GM12878 (cell line): ENCODE data around the gene LAMA2. TPM values are rescaled to one million over a fixed set of nuclear protein-coding genes. Genes with fewer than 3 reads are reported as not detected.

Experiments
- ATAC-seq: fragments of 200-7000 bp; cut with Tn5 transposase; 3 replicates; pipeline ENCODE4 v1.9.1; 2020; ENCODE audit warnings: mild to moderate bottlenecking, moderate library complexity
- BruUV-seq: library from RNA; stranded (reverse); fragments of 400-500 nt; replicated peaks from 2 replicates; lab custom pipeline; 2021; lab: Mats Ljungman, UMichigan
- CTCF ChIA-PET: fragments of 300-600 bp; sonication (Branson Sonifier 250); formaldehyde crosslinking; extraction: SDS; loops from one replicate; lab custom pipeline; 2021; ENCODE audit warnings: inconsistent platforms; lab: Yijun Ruan, JAX
- POLR2A ChIA-PET: fragments of 350-600 bp; formaldehyde crosslinking; extraction: SDS; loops from one replicate; lab custom pipeline; 2021; ENCODE audit warnings: inconsistent platforms; lab: Charles Lee
- RAD21 ChIA-PET: fragments of 300-600 bp; sonication (Branson Sonifier 250); formaldehyde crosslinking; loops from one replicate; lab custom pipeline; 2023; ENCODE audit warnings: antibody characterized with exemption; ENCODE audit not compliant: unreplicated experiment; lab: Charles Lee
- SMC1A ChIA-PET: fragments of 300-600 bp; sonication (Branson Sonifier 250); formaldehyde crosslinking; loops from one replicate; lab custom pipeline; 2023; ENCODE audit not compliant: unreplicated experiment, uncharacterized antibody; lab: Charles Lee
- DNase-seq: peaks from one replicate; pipeline ENCODE4 v3.0.0-alpha.2; 2011; ENCODE audit warnings: low read depth, low spot score
- FAIRE-seq: peaks from 3 replicates; lab custom pipeline; 2011; peaks lifted over from hg19 to GRCh38; lab: Jason Lieb, UNC
- H2AFZ ChIP-seq: 2 replicates; pipeline ENCODE4 v1.6.0; 2011; ENCODE audit warnings: low read depth, low read length, control low read depth; ENCODE audit not compliant: control insufficient read depth
- H3K27ac ChIP-seq: 2 replicates; pipeline ENCODE4 v1.5.1; 2011; ENCODE audit warnings: control low read depth; ENCODE audit not compliant: control insufficient read depth, insufficient read depth
- H3K27me3 ChIP-seq, 2 experiments: replicated peaks in 1 of 2; 2 replicates each; pipeline versions ENCODE4 v1.6.0 to v1.6.1; 2011; ENCODE audit warnings: low read length in 1 of 2; ENCODE audit not compliant: control insufficient read depth in 2 of 2, insufficient read depth in 2 of 2
- H3K36me3 ChIP-seq, 2 experiments: 2 replicates each; pipeline ENCODE4 v1.5.1; 2011; ENCODE audit warnings: low read length in 1 of 2; ENCODE audit not compliant: control insufficient read depth in 2 of 2, insufficient read depth in 2 of 2
- H3K4me1 ChIP-seq: 2 replicates; pipeline ENCODE4 v1.6.1; 2011; ENCODE audit warnings: mild to moderate bottlenecking, low read length, moderate library complexity, mixed read lengths; ENCODE audit not compliant: control insufficient read depth, insufficient read depth
- H3K4me2 ChIP-seq: 2 replicates; pipeline ENCODE4 v1.6.0; 2011; ENCODE audit warnings: control low read depth; ENCODE audit not compliant: control insufficient read depth, insufficient read depth
- H3K4me3 ChIP-seq: fragments of 200-600 bp; sonication (generic); 2 replicates; pipeline ENCODE4 v1.5.1; 2016
- H3K79me2 ChIP-seq: 2 replicates; pipeline ENCODE4 v1.6.0; 2011; ENCODE audit warnings: low read length; ENCODE audit not compliant: control insufficient read depth, insufficient read depth
- H3K9ac ChIP-seq: 2 replicates; pipeline ENCODE4 v1.8.0; 2011; ENCODE audit warnings: low read length, control low read depth, mixed read lengths; ENCODE audit not compliant: control insufficient read depth, insufficient read depth
- H3K9me3 ChIP-seq: replicated peaks from 3 replicates; pipeline ENCODE4 v1.5.1; 2011; ENCODE audit warnings: mild to moderate bottlenecking, low read length; ENCODE audit not compliant: control insufficient read depth, insufficient read depth
- H4K20me1 ChIP-seq: 2 replicates; pipeline ENCODE4 v1.6.0; 2011; ENCODE audit not compliant: control insufficient read depth, insufficient read depth
- CBX3 ChIP-seq: fragments of 200-600 bp; sonication (generic); IDR thresholded peaks from 2 replicates; pipeline ENCODE4 v1.6.1; 2016; ENCODE audit warnings: low read depth, borderline replicate concordance
- NFIC ChIP-seq: IDR thresholded peaks from 2 replicates; pipeline ENCODE4 v1.6.1; 2012; ENCODE audit warnings: low read depth, mild to moderate bottlenecking, inconsistent platforms, low read length, moderate library complexity
- in situ Hi-C: fragments of 300-500 bp; cut with MboI; formaldehyde crosslinking; loops from 9 replicates; pipeline ENCODE4 v1.14.3; 2018; ENCODE audit warnings: mixed read lengths
- intact Hi-C: fragments of 100-400 bp; cut with micrococcal nuclease; formaldehyde crosslinking; loops from one replicate; pipeline ENCODE4 v1.14.2; 2022; ENCODE audit not compliant: unreplicated experiment
- polyA plus RNA-seq, 11 experiments: library from polyadenylated mRNA; depleted of rRNA in 4 of 11; unstranded in 6 of 11; stranded (reverse) in 5 of 11; fragments of >200 nt; fragmentation: Nextera tagmentation in 4 of 11; fragmentation: Illumina TruSeq in 1 of 11; extraction: Ambion mirVana in 4 of 11; extraction: Trizol in 1 of 11; gene quantifications; 1 replicate in 1 of 11; 2 replicates in 10 of 11; pipeline versions ENCODE4 v1.2.1 to v1.2.3, GENCODE V29; 2011 to 2016; ENCODE audit warnings: inconsistent platforms in 2 of 11, missing spikeins in 2 of 11, low read depth in 1 of 11
- total RNA-seq, 4 experiments: library from RNA; depleted of rRNA in 3 of 4; stranded (reverse); fragments of >200 nt in 3 of 4; fragmentation: Illumina TruSeq in 1 of 4; extraction: Trizol in 1 of 4; gene quantifications; 2 replicates each; pipeline versions ENCODE4 v1.2.1 to v1.2.3, GENCODE V29; 2013 to 2021
- TF ChIP-seq, protein P1 (sequence below): IDR thresholded peaks from 2 replicates; pipeline ENCODE4 v1.6.1; 2012; ENCODE audit warnings: low read length, inconsistent platforms
- TF ChIP-seq, protein P2 (sequence below): IDR thresholded peaks from 2 replicates; pipeline ENCODE4 v1.6.1; 2012; ENCODE audit warnings: improper control_type of control experiment, low read depth, low read length; ENCODE audit not compliant: insufficient replicate concordance

LAMA2 gene
- total and polyA plus RNA-seq, 10 of the 15 experiments (the other 5 are each of a cell fraction or from before 2014, with no cell fraction given): 0.04 to 2.0 (median 0.37) TPM; not detected in 1

- peak; percentile 80 for TF ChIP-seq NFIC
- TF ChIP-seq, protein P1, sequence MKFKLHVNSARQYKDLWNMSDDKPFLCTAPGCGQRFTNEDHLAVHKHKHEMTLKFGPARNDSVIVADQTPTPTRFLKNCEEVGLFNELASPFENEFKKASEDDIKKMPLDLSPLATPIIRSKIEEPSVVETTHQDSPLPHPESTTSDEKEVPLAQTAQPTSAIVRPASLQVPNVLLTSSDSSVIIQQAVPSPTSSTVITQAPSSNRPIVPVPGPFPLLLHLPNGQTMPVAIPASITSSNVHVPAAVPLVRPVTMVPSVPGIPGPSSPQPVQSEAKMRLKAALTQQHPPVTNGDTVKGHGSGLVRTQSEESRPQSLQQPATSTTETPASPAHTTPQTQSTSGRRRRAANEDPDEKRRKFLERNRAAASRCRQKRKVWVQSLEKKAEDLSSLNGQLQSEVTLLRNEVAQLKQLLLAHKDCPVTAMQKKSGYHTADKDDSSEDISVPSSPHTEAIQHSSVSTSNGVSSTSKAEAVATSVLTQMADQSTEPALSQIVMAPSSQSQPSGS: peak; percentile 68
Observed at GRCh38 chr6:129448965-129449364, 566.0 kb downstream of the LAMA2 start (continued).

- ChIA-PET POLR2A (no interaction called here), RAD21 (no interaction called here), SMC1A (interaction anchor here (0.6 kb wide), 1 partner anchor 25 kb away, joined by 3 read pairs; no protein-coding TSS in a partner anchor), CTCF (no interaction called here)
- Histone ChIP-seq H3K27me3 (peaks cover 2 to 16% of the 10 kb centered on the region in 2 experiments; a peak in 3 of 4 replicates), H3K27ac (no peak overlapping the region), H3K9ac (no peak overlapping the region), H3K36me3 (no peaks in the 10 kb centered on the region), H3K4me1 (peaks cover 8% of the 10 kb centered on the region; the same call in 1 of the 2 replicates), H4K20me1 (no peaks in the 10 kb centered on the region), H3K79me2 (no peaks in the 10 kb centered on the region), H2AFZ (no peak overlapping the region), H3K4me3 (no peak overlapping the region), H3K9me3 (no peaks in the 10 kb centered on the region), H3K4me2 (no peak overlapping the region)
- FAIRE-seq (no peak), DNase-seq (no peak), ATAC-seq (no peak)
- in situ Hi-C loops: no loop called here
- intact Hi-C loops: no loop called here
- BruUV-seq: no TSS peak
- no peak for TF ChIP-seq CBX3
- TF ChIP-seq, protein P2, sequence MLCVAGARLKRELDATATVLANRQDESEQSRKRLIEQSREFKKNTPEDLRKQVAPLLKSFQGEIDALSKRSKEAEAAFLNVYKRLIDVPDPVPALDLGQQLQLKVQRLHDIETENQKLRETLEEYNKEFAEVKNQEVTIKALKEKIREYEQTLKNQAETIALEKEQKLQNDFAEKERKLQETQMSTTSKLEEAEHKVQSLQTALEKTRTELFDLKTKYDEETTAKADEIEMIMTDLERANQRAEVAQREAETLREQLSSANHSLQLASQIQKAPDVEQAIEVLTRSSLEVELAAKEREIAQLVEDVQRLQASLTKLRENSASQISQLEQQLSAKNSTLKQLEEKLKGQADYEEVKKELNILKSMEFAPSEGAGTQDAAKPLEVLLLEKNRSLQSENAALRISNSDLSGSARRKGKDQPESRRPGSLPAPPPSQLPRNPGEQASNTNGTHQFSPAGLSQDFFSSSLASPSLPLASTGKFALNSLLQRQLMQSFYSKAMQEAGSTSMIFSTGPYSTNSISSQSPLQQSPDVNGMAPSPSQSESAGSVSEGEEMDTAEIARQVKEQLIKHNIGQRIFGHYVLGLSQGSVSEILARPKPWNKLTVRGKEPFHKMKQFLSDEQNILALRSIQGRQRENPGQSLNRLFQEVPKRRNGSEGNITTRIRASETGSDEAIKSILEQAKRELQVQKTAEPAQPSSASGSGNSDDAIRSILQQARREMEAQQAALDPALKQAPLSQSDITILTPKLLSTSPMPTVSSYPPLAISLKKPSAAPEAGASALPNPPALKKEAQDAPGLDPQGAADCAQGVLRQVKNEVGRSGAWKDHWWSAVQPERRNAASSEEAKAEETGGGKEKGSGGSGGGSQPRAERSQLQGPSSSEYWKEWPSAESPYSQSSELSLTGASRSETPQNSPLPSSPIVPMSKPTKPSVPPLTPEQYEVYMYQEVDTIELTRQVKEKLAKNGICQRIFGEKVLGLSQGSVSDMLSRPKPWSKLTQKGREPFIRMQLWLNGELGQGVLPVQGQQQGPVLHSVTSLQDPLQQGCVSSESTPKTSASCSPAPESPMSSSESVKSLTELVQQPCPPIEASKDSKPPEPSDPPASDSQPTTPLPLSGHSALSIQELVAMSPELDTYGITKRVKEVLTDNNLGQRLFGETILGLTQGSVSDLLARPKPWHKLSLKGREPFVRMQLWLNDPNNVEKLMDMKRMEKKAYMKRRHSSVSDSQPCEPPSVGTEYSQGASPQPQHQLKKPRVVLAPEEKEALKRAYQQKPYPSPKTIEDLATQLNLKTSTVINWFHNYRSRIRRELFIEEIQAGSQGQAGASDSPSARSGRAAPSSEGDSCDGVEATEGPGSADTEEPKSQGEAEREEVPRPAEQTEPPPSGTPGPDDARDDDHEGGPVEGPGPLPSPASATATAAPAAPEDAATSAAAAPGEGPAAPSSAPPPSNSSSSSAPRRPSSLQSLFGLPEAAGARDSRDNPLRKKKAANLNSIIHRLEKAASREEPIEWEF: no peak
Observed at GRCh38 chr6:129451187-129451586, 568.2 kb downstream of the LAMA2 start.
